GM21367 (cell line): ENCODE data around the gene ZNF385D.
"Not testable (repeated sequence)": the region's sequence is repeated elsewhere in the genome, so short reads cannot be mapped to it uniquely, and the experiment has no call there.

Source experiments
- ATAC-seq: cut with Tn5 transposase; IDR thresholded peaks from one replicate; pipeline ENCODE4 v1.9.1; 2021; ENCODE audit not compliant: unreplicated experiment

ZNF385D gene

DNA sequence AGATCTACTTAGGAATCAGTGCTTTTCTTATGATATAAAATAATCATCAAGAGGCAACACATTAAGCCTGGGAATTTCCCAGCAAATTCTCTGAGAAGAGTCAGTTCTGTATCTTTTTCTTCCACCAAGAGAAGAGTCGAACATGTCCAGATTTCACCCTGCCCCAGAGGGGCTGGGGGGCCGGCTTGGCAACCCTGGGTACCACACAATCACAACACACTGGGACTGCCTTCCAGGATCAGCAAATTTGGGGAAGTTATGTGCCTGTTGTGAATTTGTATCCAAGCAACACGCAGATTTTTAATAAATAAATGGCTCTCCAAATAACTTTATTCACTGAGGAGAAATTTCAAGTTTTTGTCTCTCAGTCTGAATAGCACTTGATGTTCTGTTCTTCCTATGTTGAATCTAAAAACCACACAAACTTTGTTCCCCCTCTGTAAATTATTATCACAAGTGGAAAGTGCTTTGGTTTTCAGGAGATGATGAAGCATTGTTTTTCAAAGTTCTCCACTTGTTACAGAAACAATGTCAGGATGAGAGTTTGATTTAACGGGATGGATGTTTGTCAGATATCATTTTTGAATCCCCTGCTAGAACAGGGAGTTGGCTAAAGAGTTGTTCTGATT, 357.2 kb downstream of the ZNF385D start:
- no peak for ATAC-seq

DNA sequence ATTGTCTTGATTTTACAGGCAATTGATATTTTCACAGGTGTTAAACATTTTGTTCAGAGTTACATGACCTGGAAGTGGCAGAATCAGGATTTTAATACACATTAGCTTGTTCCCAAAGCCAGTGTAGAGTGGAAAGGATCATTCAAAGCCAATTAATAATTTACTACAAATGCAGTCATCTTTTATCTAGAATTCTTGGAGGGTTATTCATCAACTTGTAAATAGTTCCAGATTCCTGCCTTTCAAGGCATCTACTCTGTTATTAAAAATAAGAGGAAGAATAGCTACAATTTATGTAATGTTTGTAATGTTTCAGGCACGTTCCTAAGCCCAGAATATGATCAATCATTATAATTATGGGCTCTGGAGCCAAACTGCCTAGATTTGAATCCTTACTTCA, 358.5 kb downstream of the ZNF385D start:
- ATAC-seq, result no peak

DNA sequence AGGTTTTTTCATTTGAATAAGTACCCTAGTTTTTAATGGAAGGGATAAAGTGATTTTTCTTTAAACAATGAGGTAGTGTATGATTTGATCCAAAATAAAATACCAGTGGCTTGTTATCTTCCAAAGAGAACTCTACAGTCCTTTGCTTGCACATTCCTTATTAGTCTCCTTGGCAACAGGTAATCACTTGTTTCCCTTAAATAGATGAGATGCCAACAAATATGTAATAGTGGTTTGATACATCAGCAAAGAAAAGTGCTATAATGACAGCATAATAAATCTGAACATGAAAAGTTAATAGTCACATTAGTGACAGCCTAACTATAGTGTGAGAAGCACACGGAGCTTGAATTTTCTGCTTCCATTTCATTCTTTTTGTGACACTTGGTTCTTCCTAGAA, 360.2 kb downstream of the ZNF385D start:
- no peak for ATAC-seq

DNA sequence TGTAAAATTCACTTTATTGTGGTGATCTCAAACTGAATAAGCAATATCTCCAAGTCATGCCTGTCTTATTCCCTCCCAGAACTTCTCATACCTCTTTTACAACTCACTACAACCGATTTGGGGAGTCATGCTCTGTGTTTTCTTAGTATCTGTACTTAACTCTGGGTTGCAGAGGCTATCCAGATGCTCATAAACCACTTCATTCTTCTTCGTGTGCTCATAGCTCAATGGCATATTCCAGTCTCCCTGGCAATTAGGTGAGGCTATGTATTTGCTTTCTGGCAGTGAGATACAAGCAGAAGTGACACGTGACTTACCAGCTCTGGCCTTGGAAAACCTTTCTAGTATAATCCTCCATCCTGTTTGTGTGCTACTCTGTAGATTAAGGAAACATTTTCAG, 360.9 kb downstream of the ZNF385D start:
- ATAC-seq, result no peak

DNA sequence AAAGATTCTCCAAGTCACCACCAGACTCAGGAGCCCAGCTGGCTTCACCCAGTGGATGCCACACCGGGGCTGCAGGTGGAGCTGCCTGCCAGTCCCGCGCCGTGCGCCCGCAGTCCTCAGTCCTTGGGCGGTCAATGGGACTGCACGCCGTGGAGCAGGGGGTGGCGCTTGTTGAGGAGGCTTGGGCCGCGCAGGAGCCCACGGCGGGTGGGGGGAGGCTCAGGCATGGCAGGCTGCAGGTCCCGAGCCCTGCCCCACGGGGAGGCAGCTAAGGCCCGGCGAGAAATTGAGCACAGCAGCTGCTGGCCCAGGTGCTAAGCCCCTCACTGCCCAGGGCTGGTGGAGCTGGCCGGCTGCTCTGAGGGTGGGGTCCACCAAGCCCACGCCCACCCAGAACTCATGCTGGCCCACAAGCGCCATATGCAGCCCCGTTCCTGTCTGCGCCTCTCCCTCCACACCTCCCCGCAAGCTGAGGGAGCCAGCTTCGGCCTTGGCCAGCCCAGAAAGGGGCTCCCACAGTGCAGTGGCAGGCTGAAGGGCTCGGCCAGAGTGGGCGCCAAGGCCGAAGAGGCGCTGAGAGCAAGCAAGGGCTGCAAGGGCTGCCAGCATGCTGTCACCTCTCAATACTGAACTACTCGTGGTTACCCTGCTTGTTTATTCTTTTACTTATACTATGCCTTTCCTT, 363.7 kb downstream of the ZNF385D start:
- not testable (repeated sequence) for ATAC-seq

DNA sequence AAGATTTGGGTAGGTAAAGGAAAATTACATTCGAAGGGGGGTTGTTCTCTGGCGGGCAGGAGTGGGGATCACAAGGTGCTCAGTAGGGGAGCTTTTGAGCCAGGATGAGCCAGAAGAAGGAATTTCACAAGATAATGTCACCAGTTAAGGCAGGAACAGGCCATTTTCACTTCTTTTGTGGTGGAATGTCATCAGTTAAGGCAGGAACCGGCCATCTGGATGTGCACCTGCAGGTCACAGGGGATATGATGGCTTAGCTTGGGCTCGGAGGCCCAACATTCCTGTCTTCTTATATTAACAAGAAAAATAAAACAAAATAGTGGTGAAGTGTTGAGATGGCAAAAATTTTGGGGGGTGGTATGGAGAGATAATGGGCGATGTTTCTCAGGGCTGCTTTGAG, 373.0 kb downstream of the ZNF385D start:
- ATAC-seq, result not testable (repeated sequence)

DNA sequence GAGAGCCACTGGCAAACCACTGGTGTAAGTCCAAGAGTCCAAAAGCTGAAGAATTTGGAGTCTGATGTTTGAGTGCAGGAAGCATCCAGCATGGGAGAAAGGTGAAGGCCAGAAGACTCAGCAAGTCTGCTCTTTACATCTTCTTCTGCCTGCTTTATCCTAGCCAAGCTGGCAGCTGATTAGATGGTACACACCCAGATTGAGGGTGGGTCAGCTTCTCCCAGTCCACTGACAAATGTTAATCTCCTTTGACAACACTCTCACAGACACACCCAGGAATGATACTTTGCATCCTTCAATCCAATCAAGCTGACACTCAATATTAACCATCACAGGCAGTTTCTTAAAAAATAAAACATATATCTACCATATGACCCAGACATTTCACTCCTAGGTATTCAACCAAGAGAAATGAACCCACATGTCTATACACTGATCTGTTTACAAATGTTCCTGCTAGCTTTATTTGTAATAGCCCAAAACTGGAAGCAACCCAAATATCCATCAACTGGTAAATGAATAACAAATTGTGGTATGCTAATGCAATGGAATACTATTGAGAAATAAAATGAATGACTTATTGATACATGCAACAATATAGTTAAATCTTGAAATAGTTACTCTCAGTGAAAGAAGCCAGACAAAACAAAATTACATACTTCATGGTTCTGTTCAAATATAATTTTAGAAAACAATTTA, 373.8 kb downstream of the ZNF385D start:
- ATAC-seq, result no peak

DNA sequence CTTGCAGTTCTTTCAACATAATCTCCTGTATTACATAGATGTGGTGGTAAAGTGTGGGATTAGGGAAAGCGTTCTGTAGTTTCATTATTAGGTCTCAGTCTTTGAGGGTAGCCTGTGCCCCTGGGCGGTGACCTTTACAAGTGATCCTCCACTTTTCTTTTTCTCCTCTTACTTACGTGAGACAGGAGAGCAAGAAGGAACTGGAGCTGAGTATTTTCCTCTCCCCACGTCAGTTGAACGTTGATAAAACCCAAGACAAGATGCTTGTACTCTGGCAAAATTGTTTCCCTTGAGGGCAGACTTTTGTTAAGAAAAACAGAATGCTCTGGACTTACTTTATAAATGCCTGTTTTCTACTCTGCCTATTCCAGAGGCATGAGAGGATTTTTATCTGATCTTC, 378.7 kb downstream of the ZNF385D start:
- no peak for ATAC-seq
